ENCODE results near the gene GGACT.

DNA sequence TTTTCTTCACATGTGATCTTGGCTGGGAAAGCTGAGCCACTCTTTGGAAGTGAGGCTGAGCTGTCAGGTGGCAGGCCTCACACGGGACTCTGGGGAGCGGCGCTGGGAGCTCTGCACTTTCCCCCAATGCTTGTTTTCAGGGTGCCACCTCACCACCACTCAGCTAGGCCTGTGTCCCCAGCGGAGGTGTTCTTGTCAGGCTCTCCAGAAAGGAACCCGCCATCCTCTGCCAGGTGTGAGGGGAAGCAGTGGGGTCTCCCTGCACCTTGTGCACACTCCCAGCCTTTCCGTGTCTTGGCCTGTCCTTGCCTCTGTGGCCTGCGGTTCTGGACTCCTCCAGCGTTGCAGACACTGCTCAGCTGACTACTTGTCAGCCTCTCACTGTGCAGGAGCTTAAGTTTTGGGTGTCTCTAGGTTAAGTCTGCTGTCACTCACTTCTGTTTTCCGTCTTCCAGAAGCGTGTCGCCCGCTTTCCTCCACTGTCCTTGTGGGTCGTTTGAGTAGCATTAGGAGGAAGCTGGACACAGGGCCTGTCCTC, 51.9 kb downstream of the GGACT start:
- TF ChIP-seq, protein P1, sequence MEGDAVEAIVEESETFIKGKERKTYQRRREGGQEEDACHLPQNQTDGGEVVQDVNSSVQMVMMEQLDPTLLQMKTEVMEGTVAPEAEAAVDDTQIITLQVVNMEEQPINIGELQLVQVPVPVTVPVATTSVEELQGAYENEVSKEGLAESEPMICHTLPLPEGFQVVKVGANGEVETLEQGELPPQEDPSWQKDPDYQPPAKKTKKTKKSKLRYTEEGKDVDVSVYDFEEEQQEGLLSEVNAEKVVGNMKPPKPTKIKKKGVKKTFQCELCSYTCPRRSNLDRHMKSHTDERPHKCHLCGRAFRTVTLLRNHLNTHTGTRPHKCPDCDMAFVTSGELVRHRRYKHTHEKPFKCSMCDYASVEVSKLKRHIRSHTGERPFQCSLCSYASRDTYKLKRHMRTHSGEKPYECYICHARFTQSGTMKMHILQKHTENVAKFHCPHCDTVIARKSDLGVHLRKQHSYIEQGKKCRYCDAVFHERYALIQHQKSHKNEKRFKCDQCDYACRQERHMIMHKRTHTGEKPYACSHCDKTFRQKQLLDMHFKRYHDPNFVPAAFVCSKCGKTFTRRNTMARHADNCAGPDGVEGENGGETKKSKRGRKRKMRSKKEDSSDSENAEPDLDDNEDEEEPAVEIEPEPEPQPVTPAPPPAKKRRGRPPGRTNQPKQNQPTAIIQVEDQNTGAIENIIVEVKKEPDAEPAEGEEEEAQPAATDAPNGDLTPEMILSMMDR (IDR thresholded peaks at IDR 0.05) = no peak
- no peak for TF ChIP-seq POLR2A (IDR thresholded peaks at IDR 0.05)

All from thyroid gland (tissue), 4 donors.